Left cardiac atrium (tissue), 4 donors: Measurements from ENCODE around the gene CORT. TPM values are rescaled to one million over a fixed set of nuclear protein-coding genes. Genes with fewer than 3 reads are reported as not detected.
"Not testable (repeated sequence)": the region's sequence is repeated elsewhere in the genome, so short reads cannot be mapped to it uniquely, and the experiment has no call there.

Source experiments
- ATAC-seq, 2 donors: fragments of 200-7000 bp; cut with Tn5 transposase; one replicate each; pipeline ENCODE4 v1.9.1; 2020; ENCODE audit warnings: mild to moderate bottlenecking in 2 of 2, moderate library complexity in 2 of 2
- DNase-seq: peaks from one replicate; pipeline ENCODE4 v3.0.0-alpha.2; 2020
- intact Hi-C, 2 donors: fragments of 100-400 bp; cut with DNase I; formaldehyde crosslinking; loops; one replicate each; pipeline versions ENCODE4 v1.14.1 to v1.15.1; 2022 to 2023
- total RNA-seq, 2 donors: library from RNA; stranded (reverse); fragmentation: NEBNext Ultra II Directional; extraction: Animal tissue kit (Norgen Biotek cat#: 25700); gene quantifications; one replicate each; pipeline ENCODE4 v1.2.1, GENCODE V29; 2021
- donor health status: DM: no; HTN: yes; CAD: no.
- donor health status: DM: no; HTN: yes; CAD: no; lungs with severe emphysema.
- donor health status: DM: yes; HTN: yes; CAD: no.
- donor health status: Dilated cardiomyopathy.

CORT gene
- total RNA-seq, 2 donors from 2014 or later = not detected

DNA sequence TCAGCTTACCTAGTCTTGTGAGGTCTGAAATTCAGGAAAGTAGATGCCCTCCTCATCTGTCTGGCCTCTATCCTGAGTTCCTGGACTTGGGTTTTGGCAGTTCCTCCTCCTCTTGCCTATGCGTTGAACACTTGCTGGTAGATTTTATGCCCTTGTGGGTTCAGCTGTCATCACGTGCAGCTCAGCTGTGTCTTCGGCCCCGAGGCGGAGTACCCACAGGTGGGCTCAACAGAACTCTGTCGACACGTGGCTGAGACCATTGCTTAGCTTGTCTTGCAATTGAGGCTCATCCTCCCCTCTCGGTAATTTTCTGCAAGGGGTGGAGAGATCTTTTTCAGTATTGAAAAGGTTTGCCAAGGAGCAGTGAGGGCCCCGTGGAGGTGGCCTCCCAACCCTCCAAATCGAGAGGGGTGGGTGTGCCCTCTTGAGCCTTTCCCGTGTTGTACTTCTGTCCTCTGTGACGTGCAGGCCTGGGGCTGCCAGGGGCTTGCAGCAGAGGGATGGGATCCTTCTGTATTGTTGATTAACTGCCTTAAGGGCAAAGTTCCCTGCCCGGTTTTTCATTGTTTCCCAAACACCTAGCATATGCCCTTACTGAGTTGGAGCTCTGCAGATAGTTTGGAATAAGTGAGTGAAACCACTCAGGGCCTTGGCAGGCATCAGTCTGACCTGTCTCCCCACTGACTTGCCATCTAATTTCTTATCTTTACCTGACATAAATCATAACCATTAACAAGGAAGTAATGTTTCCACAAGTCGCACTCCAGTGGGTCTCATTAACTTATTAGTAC lies 16.7 kb upstream of the CORT start:
- intact Hi-C loops = no loop called here
- DNase-seq (no peak), ATAC-seq (no peak)

DNA sequence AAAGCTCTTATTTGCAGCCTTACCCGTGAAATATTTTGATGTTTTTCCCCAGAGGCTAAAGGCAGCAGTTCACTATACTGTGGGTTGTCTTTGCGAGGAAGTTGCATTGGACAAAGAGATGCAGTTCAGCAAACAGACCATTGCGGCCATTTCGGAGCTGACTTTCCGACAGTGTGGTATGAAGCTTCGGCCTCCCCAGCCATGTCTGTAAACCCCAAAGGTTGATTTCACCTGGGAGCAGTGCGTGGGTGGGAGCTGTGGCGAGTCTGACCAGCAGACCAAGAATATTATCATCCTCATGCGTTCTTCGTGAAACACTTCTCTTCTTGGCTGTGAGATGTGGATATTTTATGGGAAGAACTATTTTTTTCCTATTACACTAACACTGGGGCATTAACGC lies 16.0 kb upstream of the CORT start:
- intact Hi-C loops = no loop called here
- DNase-seq (no peak), ATAC-seq (no peak)

DNA sequence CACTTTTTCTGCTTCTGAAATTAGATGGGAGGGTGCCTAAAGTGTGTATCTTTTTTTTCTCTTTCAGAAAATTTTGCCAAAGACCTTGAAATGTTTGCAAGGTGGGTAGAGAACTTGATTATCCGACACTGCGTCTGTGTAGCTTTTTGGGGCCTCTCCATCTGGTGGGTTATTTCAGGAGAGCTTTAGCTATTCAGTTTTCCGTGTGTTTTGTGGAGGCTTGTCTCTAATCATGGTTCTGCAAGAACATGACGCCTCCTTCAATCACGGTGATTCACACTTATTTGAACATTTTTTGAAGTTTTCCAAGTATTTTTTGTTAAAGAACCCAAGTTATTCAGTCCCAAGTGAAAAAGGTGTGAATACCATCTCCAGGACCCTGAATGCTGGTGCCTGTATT lies 15.2 kb upstream of the CORT start:
- no peak for ATAC-seq
- DNase-seq = no peak
- intact Hi-C loops = no loop called here

DNA sequence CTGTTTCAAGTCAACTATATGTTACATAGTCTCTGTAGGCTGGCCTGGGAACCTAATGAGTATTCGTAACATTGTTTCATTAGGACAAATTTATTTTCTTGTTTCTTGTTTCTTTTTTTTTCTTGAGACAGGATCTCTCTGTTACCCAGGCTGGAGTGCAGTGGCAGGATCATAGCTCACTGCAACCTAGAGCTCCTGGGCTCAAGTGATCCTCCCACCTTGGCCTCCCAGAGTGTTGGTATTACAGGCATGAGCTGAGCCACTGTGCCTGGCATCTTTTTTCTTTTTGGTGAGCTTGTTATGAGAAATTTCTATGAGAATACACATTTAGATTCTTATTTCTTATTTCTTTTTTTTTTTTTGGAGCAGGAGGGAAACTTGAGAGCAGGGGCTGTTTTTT lies 12.8 kb upstream of the CORT start:
- intact Hi-C loops = no loop called here
- ATAC-seq (no peak), DNase-seq (no peak)

DNA sequence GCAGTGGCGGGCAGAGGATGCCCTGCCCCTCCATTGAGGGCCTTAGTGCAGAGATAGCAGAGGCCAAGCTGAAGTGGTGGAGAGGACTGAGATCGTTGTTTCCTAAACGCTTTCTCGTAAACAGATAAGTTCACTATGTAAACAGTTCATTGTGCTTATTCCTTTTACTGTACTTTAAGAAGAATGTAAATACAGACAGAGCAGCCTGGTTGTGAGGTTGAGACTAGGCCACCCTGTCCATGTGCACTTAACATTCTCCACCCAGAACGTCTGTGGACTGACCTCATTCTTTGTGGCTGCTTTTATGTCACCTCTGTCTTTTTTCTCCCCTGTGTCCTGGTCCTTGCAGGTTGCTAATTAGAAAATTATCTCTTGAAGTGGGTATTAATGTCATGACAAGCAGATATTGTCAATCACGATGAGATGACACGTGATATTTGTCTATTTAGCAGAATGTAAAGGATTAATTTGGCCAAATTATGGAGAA lies 11.1 kb upstream of the CORT start:
- no peak for DNase-seq
- no peak for ATAC-seq
- intact Hi-C loops = no loop called here

DNA sequence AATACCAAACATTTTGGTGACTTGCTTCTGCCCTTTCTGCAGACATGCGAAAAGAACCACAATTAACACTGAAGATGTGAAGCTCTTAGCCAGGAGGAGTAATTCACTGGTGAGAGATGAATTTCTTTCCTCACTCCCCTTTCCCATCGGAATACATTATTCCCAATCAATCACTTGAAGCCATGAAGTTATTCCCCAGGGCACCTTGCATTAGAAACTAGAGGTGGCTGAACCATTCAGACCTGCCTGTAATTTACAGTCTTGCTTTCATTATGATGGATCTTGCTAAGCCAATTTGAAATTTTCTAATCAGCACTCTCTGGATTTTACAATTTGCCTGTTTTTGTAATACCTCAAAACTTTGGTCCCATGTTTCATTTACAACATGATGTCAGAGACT lies 9.5 kb upstream of the CORT start:
- ATAC-seq = no peak
- no peak for DNase-seq
- intact Hi-C loops = no loop called here

DNA sequence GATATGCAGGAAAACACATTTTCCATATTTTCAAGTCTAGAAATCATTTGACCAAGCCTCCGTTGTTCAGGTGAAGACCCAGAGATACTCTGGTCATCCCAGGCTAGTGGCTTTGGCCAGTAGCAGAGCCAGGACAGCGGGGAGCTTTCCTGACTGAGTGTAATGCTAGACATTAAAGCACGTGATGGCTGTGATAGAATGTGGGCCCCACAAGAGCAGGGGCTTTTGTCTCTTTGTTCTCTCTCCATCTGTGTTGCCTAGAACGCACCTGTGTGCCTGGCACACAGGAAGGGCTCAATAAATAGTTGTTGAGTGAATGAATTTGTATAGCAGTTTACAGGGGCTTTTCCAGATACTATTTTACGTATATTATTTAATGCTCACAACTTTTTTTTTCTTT lies 9.0 kb upstream of the CORT start:
- ATAC-seq = no peak
- no peak for DNase-seq
- intact Hi-C loops = no loop called here

DNA sequence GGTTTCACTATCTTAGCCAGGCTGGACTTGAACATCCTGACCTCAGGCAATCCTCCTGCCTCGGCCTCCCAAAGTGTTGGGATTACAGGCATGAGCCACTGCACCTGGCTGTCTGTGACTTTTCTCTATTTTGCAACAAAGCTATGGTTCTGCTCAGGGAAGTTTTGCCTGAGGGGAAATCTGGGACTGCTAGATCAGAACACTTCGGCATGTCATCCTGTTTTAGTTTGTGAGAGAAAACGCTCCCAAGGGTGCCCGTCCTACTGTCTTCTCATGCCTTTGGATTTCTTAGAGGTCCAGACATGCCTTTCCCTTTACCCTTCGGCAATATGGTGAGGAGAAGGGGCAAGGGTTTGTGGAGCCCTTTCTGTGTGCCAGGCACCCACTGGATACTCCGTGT lies 5.6 kb upstream of the CORT start:
- no peak for ATAC-seq
- intact Hi-C loops = no loop called here
- DNase-seq = no peak

DNA sequence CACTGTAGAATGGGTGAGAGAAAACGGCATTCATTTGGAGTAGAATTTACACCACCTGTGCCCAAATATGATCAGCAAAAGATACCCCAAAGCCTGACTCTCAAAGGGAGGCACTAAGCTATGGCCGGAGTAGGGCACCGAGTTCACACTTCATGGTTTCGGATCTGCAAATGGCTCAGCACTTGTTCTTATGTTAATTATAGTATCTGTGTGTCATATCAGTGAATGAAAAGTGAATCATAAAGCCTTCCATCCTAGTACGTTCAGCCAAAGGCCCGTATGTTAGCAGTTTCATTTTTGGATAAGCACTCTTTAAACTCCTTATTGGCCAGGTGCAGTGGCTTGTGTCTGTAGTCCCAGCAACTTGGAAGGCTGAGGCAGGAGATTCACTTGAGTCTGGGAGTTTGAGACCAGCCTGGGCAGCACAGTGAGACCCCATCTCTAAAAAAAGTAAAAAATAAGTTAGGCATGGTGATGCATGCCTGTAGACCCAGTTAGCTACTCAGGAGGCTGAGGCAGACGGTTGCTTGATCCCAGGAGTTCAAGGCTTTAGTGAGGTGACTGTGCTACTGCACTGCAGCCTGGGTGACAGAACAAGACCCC lies 4.9 kb upstream of the CORT start:
- no peak for ATAC-seq
- no peak for DNase-seq
- intact Hi-C loops = no loop called here

DNA sequence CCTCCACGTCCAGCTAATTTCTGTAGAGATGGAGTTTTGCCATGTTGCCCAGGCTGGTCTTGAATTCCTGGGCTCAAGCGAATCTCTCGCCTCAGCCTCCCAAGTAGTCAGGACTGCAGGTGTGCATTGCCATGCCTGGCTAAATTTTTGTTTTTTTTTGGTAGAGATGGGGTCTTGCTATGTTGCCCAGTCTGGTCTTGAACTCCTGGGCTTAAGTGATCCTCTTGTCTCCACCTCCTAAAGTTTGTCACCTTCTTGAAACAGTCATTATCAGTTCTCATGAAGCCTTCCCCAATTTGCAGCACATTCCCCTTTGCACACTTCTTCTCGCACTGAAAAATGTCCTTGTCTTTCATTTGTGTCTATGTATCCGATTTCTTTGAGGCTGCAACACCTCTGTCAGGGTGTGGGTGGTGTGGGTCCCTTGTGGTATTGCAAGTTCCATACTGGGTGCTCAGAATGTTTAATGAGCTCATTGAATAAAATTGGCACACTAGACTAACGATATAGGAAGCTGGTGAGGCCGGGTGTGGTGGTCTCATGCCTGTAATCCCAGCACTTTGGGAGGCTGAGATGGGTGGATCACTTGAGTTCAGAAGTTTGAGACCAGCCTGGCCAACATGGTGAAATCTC lies 2.9 kb upstream of the CORT start:
- ATAC-seq (no peak), DNase-seq (no peak)
- intact Hi-C loops = no loop called here

DNA sequence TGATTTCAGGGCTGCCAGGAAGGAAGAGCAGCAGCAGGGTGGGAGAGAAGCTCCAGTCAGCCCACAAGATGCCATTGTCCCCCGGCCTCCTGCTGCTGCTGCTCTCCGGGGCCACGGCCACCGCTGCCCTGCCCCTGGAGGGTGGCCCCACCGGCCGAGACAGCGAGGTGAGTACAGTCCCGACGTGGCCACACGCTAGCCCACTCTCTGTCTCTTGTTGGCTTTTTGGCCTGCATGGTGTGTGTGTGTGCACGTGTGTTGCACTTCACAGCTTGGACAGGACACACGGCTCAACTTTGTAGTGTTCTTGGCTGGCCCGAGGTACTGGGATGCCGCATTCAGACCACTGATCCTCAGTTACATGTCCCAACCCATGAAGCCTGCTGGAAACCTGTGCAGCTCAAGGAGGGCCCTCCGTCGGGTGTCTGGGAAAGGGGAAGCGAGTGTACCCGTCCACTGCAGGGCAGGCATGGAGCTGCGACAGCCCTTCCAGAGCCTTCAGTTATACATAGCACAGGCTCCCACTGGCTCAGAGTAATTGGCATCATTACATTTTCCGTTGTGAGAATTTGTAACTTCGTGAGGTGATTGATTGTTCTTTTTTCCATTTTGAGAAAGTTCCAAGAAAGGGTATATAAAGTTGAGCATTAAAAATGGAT lies 454 bp downstream of the CORT start:
- no peak for DNase-seq
- no peak for ATAC-seq
- intact Hi-C loops = no loop called here

DNA sequence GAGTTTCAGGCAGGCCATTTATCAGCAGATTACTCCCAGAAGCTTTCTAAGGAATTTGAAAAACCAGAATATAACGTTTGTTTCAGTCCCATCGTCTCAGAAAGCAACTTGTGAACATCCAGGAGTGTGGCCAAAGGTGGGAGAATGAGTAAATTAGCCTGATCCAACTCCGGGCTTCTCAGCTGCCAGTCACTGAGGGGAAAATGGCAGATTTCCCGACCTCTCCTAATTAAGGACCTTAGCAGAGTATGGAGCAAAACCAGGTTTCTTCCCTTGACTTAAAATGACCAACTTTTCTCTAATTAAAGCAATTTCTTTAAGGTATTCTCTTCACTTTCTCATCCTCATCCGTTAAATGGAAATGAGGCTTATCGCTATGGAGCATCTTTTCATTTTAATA lies 1.0 kb downstream of the CORT start:
- intact Hi-C loops = no loop called here
- no peak for ATAC-seq
- DNase-seq = no peak

DNA sequence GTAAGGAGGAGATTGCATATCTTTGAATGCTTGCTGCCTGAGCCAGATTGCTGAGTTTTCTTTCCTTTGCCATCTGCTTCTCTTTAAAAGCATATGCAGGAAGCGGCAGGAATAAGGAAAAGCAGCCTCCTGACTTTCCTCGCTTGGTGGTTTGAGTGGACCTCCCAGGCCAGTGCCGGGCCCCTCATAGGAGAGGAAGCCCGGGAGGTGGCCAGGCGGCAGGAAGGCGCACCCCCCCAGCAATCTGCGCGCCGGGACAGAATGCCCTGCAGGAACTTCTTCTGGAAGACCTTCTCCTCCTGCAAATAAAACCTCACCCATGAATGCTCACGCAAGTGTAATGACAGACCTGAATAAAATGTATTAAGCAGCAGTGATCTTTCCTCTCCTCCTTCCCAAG lies 1.5 kb downstream of the CORT start:
- intact Hi-C loops = no loop called here
- ATAC-seq (peak in 1 of 2 donors; percentile 36), DNase-seq (no peak)

DNA sequence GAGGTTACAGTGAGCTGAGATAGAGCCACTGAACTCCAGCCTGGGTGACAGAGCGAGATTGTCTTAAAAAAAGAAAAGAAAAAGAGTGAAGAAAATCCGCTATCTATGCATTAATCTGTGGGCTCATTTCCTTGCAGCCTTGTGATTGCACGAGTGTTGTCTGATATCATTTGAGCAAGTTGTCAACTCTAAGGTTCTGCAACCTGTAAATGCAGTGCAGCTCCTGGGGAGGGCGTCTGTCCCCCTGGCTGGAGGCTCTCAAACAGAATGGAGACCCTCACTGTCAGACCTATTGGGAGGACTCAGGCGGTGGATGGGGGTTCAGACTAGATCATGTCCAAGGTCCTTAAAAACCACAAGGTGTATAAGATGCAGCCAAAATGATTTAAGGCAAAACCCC lies 6.2 kb downstream of the CORT start:
- DNase-seq = no peak
- intact Hi-C loops = no loop called here

DNA sequence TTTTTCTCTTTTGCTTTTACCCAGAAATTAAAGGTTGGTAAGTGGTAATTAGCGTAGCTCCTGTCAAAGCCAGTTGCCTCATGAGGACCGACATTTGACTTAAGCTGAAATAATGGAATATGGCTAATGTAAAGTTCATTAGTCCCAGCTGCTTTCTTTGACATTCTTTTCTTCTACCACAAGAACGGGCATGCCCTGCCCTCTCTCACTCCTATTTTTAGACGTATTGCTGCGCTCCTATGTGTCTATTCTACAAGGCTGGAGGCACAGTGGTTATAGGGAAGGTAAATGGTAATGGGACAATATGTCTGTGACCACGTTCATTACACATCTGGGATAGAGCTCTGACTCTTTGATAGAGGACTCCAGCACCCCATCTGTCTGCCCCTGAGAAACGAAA lies 6.8 kb downstream of the CORT start:
- intact Hi-C loops = no loop called here
- DNase-seq = no peak
- ATAC-seq = peak in 1 of 2 donors; percentile 21

More for the DNA sequence above, 6.2 kb downstream of the CORT start:
- ATAC-seq = no peak

DNA sequence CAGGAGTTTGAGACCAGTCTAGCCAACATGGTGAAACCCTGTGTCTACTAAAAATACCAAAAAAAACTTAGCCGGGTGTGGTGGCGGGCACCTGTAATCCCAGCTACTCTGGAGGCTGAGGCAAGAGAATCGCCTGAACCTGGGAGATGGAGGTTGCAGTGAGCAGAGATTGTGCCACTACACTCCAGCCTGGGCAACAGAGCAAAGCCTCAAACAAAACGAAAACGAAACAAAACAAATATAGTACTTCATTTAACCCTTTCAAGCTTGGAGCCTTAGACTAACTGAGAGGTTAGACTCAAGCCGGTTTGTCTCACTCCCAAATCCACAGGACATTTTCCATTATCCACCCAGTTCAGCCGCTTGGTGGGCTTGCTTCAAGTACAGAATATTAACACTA lies 7.6 kb downstream of the CORT start:
- DNase-seq, intact Hi-C loops, ATAC-seq: not testable (repeated sequence)

DNA sequence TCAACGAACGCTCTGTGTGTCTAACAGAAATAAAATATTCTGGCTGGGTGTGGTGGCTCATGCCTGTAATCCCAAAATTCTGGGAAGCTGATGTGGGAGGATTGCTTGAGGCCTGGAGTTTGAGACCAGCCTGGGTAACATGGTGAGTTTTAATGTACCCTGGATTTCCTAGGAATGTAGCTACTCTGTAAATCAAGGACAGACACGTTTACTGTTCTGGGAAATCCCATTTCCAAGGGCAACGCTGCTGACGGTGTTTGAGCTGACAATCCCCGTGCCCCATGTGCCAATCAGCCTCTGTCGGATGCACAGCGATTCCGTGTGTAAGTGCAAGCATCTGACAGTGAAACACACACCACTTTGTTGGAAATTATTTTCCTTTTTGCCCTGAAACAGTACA lies 8.0 kb downstream of the CORT start:
- intact Hi-C loops = no loop called here
- DNase-seq = no peak

DNA sequence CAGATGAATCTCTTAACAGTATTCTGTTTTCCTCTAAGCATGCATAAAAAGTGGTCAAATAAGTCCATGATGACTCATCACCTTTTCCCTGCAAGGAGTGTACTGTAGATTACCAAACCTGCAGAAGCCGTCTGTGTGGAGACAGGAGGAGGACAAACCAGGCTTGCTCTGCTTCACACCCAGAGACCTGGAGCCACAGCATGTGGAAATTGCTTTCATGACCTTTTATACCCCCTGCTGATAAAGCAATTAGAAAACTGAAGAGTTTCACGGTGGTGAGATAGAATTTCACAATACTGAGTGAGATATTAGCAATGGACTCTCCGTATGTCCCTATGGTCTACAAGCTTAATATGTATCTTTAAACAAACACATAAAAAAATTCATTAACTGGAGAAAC lies 9.4 kb downstream of the CORT start:
- DNase-seq = no peak

More for the DNA sequence above, 8.0 kb downstream of the CORT start:
- ATAC-seq = no peak

DNA sequence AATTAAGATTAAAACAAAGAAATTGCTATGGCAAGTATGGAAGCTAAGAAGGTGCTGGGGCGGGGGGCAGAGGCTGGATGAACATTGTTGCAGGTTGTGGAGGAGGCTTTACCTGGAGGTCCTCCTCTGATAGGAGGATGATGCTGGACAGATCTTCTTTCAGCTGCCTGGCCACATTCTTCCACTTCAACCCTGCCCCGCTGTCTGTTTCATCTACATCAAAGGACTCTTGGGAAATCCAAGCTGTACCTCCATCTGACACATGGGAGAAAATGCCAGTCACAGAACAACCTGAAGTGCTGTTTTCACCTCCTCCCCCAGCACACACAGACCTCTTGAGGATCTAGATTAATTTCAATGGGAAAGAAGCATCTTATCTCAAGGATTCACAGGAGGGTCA lies 17.2 kb downstream of the CORT start:
- DNase-seq = no peak
- intact Hi-C loops = no loop called here
- ATAC-seq = no peak

More for the DNA sequence above, 9.4 kb downstream of the CORT start:
- intact Hi-C loops = no loop called here
- peak; percentile 38 to 89 for ATAC-seq

DNA sequence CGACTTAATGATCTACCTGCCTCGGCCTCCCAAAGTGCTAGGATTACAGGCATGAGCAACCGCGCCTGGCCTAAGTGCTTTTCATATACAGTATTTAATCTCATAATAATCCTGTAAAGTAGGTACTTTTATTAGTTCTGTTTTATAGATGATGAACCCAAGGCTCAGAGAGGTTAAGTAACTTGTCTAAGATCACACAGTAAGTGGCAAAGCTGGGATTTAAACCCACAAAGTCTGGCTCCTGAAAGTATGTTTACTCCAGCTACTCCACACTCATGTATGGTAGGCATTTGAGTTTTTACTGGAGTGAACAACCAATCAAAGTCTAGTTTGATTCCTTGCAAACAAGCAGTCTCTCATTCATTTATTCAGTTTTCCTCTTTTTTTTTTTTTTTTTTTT lies 20.2 kb downstream of the CORT start:
- ATAC-seq = no peak
- intact Hi-C loops = no loop called here

More for the DNA sequence above, 20.2 kb downstream of the CORT start:
- DNase-seq = no peak
